Ammon's horn (tissue), 1 donor: ENCODE data around the gene B3GALT4.
"Not testable (repeated sequence)": the region's sequence is repeated elsewhere in the genome, so short reads cannot be mapped to it uniquely, and the experiment has no call there.

Experiments used
- DNase-seq: peaks from one replicate; pipeline ENCODE4 v3.0.0-alpha.2; 2016; ENCODE audit warnings: low spot score

Gene B3GALT4

GRCh38 chr6:33272275-33273128 lies 4.4 kb upstream of the B3GALT4 start:
- DNase-seq = no peak

GRCh38 chr6:33273129-33273923 lies 3.6 kb upstream of the B3GALT4 start:
- DNase-seq = no peak

- no peak for DNase-seq
Measured at GRCh38 chr6:33273924-33274902, 2.7 kb upstream of the B3GALT4 start.

GRCh38 chr6:33275795-33276580 lies 935 bp upstream of the B3GALT4 start:
- DNase-seq = not testable (repeated sequence)

- no peak for DNase-seq
Measured at GRCh38 chr6:33276581-33276863, 401 bp upstream of the B3GALT4 start.

GRCh38 chr6:33277663-33278391 lies 904 bp downstream of the B3GALT4 start:
- no peak for DNase-seq

- DNase-seq = no peak
Measured at GRCh38 chr6:33278392-33278741, 1.4 kb downstream of the B3GALT4 start.

GRCh38 chr6:33278810-33279209 lies 1.9 kb downstream of the B3GALT4 start:
- no peak for DNase-seq

GRCh38 chr6:33279257-33279695 lies 2.4 kb downstream of the B3GALT4 start:
- no peak for DNase-seq

GRCh38 chr6:33279971-33280511 lies 3.1 kb downstream of the B3GALT4 start:
- DNase-seq = no peak

- DNase-seq = no peak
Measured at GRCh38 chr6:33280539-33280938, 3.6 kb downstream of the B3GALT4 start.

- not testable (repeated sequence) for DNase-seq
Measured at GRCh38 chr6:33285214-33285613, 8.3 kb downstream of the B3GALT4 start.

GRCh38 chr6:33286946-33287914 lies 10.3 kb downstream of the B3GALT4 start:
- DNase-seq = no peak

- no peak for DNase-seq
Measured at GRCh38 chr6:33288141-33288920, 11.4 kb downstream of the B3GALT4 start.

- DNase-seq = peak; percentile 96
Measured at GRCh38 chr6:33288921-33289783, 12.2 kb downstream of the B3GALT4 start, which contains the start of the genes PFDN6 and WDR46. PFDN6 (plus strand) TSS chr6:33289601; CDS start chr6:33289857, 256 bp downstream. WDR46 (minus strand) TSS chr6:33289239; CDS start chr6:33289170, 69 bp downstream.

GRCh38 chr6:33289784-33290315 lies 12.9 kb downstream of the B3GALT4 start:
- no peak for DNase-seq

- DNase-seq = no peak
Measured at GRCh38 chr6:33290459-33290858, 13.5 kb downstream of the B3GALT4 start.
